HepG2 (cell line): ENCODE results near the gene UBE4A. TPM values are rescaled to one million over a fixed set of nuclear protein-coding genes. Genes with fewer than 3 reads are reported as not detected.

Experiments
- CREB1 ChIP-seq, 2 experiments: fragments of 450-650 bp in 1 of 2; IDR thresholded peaks; 2 replicates each; pipeline ENCODE4 v1.6.1; 2016 to 2017; ENCODE audit warnings: control low read depth in 1 of 2, mild to moderate bottlenecking in 1 of 2, missing compliant biosample characterization in 1 of 2, missing genetic modification characterization in 1 of 2
- KLF13 ChIP-seq: sonication (generic); formaldehyde crosslinking; IDR thresholded peaks from 2 replicates; pipeline ENCODE4 v1.4.0; 2020; ENCODE audit warnings: mild to moderate bottlenecking, missing genetic modification reagents
- KLF6 ChIP-seq: IDR thresholded peaks from 2 replicates; pipeline ENCODE4 v1.8.0; 2016; ENCODE audit warnings: missing biosample characterization, missing genetic modification reagents
- MXI1 ChIP-seq: IDR thresholded peaks from 3 replicates; pipeline ENCODE4 v1.6.1; 2012; ENCODE audit warnings: low read depth, low read length, inconsistent platforms, borderline replicate concordance
- NR0B2 ChIP-seq: sonication (generic); formaldehyde crosslinking; IDR thresholded peaks from 2 replicates; pipeline ENCODE4 v1.4.0; 2020; ENCODE audit warnings: mild to moderate bottlenecking, missing genetic modification reagents
- SAP130 ChIP-seq: IDR thresholded peaks from 2 replicates; pipeline ENCODE4 v1.6.1; 2016; ENCODE audit warnings: low read depth
- TEAD2 ChIP-seq: sonication (generic); formaldehyde crosslinking; IDR thresholded peaks from 2 replicates; pipeline ENCODE4 v1.9.0; 2021; ENCODE audit warnings: missing genetic modification reagents
- TFDP1 ChIP-seq: IDR thresholded peaks from 2 replicates; pipeline ENCODE4 v1.6.1; 2016; ENCODE audit warnings: missing compliant biosample characterization, missing genetic modification reagents, borderline replicate concordance
- ZFP41 ChIP-seq: sonication (generic); formaldehyde crosslinking; IDR thresholded peaks from 2 replicates; pipeline ENCODE4 v1.4.0; 2020; ENCODE audit warnings: mild to moderate bottlenecking, missing genetic modification reagents, borderline replicate concordance
- polyA plus RNA-seq, 8 experiments: library from polyadenylated mRNA; depleted of rRNA in 3 of 8; stranded (reverse) in 7 of 8; unstranded in 1 of 8; fragments of >200 nt; fragmentation: Illumina TruSeq in 4 of 8; extraction: Trizol in 4 of 8; gene quantifications; 2 replicates each; pipeline versions ENCODE4 v1.2.1 to v1.2.3, GENCODE V29; 2011 to 2016; ENCODE audit warnings: low read depth in 4 of 8, missing spikeins in 1 of 8, mixed read lengths in 1 of 8; ENCODE audit not compliant: insufficient read depth in 1 of 8
- total RNA-seq, 5 experiments: library from RNA; depleted of rRNA; stranded (reverse); fragments of >200 nt; fragmentation: Illumina TruSeq; extraction: Trizol; gene quantifications; 2 replicates each; pipeline ENCODE4 v1.2.3, GENCODE V29; 2016; ENCODE audit warnings: low read depth in 1 of 5
- TF ChIP-seq, protein P1 (sequence below): sonication (generic); formaldehyde crosslinking; IDR thresholded peaks from 2 replicates; pipeline ENCODE4 v1.5.0; 2020; ENCODE audit warnings: mild to moderate bottlenecking, missing genetic modification reagents
- TF ChIP-seq, protein P2 (sequence below): sonication (generic); formaldehyde crosslinking; IDR thresholded peaks from 2 replicates; pipeline ENCODE4 v1.5.0; 2020; ENCODE audit warnings: mild to moderate bottlenecking, missing genetic modification reagents
- TF ChIP-seq, protein P3 (sequence below), 2 experiments: sonication (generic) in 1 of 2; formaldehyde crosslinking in 1 of 2; IDR thresholded peaks; 2 replicates each; pipeline versions ENCODE4 v1.4.0 to v1.6.1; 2018 to 2020; ENCODE audit warnings: missing genetic modification reagents in 2 of 2, borderline replicate concordance in 1 of 2, low read depth in 1 of 2, mild to moderate bottlenecking in 1 of 2, missing biosample characterization in 1 of 2
- TF ChIP-seq, protein P4 (sequence below): sonication (generic); formaldehyde crosslinking; IDR thresholded peaks from 2 replicates; pipeline ENCODE4 v1.4.0; 2020; ENCODE audit warnings: missing genetic modification reagents

The UBE4A gene
- total and polyA plus RNA-seq, 2 of the 13 experiments (the other 11 are each of a cell fraction or from before 2014, with no cell fraction given) = 15.1 to 32.7 TPM

- peak; percentile 73 for TF ChIP-seq CREB1 (IDR thresholded peaks at IDR 0.05)
- peak; percentile 53; the same call in 1 of the 2 replicates for TF ChIP-seq CREB1 (CRISPR knock-in tag; IDR thresholded peaks at IDR 0.05)
- peak; percentile 87 for TF ChIP-seq SAP130 (CRISPR knock-in tag)
- TF ChIP-seq KLF6 = 0 out of 2 replicates have a peak, but pooled peaks have one; percentile 37
- TF ChIP-seq, protein P1, sequence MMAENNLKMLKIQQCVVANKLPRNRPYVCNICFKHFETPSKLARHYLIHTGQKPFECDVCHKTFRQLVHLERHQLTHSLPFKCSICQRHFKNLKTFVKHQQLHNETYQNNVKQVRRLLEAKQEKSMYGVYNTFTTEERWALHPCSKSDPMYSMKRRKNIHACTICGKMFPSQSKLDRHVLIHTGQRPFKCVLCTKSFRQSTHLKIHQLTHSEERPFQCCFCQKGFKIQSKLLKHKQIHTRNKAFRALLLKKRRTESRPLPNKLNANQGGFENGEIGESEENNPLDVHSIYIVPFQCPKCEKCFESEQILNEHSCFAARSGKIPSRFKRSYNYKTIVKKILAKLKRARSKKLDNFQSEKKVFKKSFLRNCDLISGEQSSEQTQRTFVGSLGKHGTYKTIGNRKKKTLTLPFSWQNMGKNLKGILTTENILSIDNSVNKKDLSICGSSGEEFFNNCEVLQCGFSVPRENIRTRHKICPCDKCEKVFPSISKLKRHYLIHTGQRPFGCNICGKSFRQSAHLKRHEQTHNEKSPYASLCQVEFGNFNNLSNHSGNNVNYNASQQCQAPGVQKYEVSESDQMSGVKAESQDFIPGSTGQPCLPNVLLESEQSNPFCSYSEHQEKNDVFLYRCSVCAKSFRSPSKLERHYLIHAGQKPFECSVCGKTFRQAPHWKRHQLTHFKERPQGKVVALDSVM (CRISPR knock-in tag) = peak; percentile 43; the same call in 1 of the 2 replicates
- TF ChIP-seq, protein P2, sequence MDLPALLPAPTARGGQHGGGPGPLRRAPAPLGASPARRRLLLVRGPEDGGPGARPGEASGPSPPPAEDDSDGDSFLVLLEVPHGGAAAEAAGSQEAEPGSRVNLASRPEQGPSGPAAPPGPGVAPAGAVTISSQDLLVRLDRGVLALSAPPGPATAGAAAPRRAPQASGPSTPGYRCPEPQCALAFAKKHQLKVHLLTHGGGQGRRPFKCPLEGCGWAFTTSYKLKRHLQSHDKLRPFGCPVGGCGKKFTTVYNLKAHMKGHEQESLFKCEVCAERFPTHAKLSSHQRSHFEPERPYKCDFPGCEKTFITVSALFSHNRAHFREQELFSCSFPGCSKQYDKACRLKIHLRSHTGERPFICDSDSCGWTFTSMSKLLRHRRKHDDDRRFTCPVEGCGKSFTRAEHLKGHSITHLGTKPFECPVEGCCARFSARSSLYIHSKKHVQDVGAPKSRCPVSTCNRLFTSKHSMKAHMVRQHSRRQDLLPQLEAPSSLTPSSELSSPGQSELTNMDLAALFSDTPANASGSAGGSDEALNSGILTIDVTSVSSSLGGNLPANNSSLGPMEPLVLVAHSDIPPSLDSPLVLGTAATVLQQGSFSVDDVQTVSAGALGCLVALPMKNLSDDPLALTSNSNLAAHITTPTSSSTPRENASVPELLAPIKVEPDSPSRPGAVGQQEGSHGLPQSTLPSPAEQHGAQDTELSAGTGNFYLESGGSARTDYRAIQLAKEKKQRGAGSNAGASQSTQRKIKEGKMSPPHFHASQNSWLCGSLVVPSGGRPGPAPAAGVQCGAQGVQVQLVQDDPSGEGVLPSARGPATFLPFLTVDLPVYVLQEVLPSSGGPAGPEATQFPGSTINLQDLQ (CRISPR knock-in tag) = 0 out of 2 replicates have a peak, but pooled peaks have one; percentile 37
- TF ChIP-seq TEAD2 (CRISPR knock-in tag) = no peak
- TF ChIP-seq ZFP41 (CRISPR knock-in tag) = no peak
- TF ChIP-seq NR0B2 (CRISPR knock-in tag) = no peak
- TF ChIP-seq, protein P3, sequence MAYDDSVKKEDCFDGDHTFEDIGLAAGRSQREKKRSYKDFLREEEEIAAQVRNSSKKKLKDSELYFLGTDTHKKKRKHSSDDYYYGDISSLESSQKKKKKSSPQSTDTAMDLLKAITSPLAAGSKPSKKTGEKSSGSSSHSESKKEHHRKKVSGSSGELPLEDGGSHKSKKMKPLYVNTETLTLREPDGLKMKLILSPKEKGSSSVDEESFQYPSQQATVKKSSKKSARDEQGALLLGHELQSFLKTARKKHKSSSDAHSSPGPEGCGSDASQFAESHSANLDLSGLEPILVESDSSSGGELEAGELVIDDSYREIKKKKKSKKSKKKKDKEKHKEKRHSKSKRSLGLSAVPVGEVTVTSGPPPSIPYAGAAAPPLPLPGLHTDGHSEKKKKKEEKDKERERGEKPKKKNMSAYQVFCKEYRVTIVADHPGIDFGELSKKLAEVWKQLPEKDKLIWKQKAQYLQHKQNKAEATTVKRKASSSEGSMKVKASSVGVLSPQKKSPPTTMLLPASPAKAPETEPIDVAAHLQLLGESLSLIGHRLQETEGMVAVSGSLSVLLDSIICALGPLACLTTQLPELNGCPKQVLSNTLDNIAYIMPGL (CRISPR knock-in tag; IDR thresholded peaks at IDR 0.05; ENCODE audit: borderline replicate concordance in 1 of 2, low read depth in 1 of 2) = peak; percentile 66 to 79; a peak in 3 of 4 replicates
- TF ChIP-seq, protein P4, sequence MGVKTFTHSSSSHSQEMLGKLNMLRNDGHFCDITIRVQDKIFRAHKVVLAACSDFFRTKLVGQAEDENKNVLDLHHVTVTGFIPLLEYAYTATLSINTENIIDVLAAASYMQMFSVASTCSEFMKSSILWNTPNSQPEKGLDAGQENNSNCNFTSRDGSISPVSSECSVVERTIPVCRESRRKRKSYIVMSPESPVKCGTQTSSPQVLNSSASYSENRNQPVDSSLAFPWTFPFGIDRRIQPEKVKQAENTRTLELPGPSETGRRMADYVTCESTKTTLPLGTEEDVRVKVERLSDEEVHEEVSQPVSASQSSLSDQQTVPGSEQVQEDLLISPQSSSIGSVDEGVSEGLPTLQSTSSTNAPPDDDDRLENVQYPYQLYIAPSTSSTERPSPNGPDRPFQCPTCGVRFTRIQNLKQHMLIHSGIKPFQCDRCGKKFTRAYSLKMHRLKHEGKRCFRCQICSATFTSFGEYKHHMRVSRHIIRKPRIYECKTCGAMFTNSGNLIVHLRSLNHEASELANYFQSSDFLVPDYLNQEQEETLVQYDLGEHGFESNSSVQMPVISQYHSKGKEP (CRISPR knock-in tag) = peak; percentile 54; the same call in 1 of the 2 replicates
- TF ChIP-seq MXI1 = peak; percentile 67; the same call in 2 of the 3 replicates
- 0 out of 2 replicates have a peak, but pooled peaks have one; percentile 35 for TF ChIP-seq KLF13 (CRISPR knock-in tag)
- peak; percentile 71 for TF ChIP-seq TFDP1 (CRISPR knock-in tag)
These were observed 76.7 kb downstream of the UBE4A start, which contains the start of gene KMT2A (continued) for GRCh38 chr11:118435893-118436624.
